ENCODE data around the gene ELF2.
"Not testable (repeated sequence)": the region's sequence is repeated elsewhere in the genome, so short reads cannot be mapped to it uniquely, and the experiment has no call there.

- not testable (repeated sequence) for TF ChIP-seq CTCF (IDR thresholded peaks at IDR 0.05); EZH2 (IDR thresholded peaks at IDR 0.05; ENCODE audit: borderline replicate concordance, insufficient read depth, low read depth, low read length, poor library complexity, severe bottlenecking)
Measured at GRCh38 chr4:139197214-139197613, 20.2 kb upstream of the ELF2 start.
